HG03575 (cell line): ENCODE results near the gene PPP1R9A.

Source experiments
- ATAC-seq: cut with Tn5 transposase; IDR thresholded peaks from one replicate; pipeline ENCODE4 v1.9.1; 2021; ENCODE audit not compliant: unreplicated experiment, insufficient number of reproducible peaks, low FRiP score; ENCODE audit errors: extremely low read depth

Gene PPP1R9A

GRCh38 chr7:95062901-95063300 lies 155.5 kb downstream of the PPP1R9A start:
- ATAC-seq, result no peak

- ATAC-seq, result no peak
Measured at GRCh38 chr7:95066737-95067530, 159.5 kb downstream of the PPP1R9A start.

- ATAC-seq, result no peak
Measured at GRCh38 chr7:95088536-95089215, 181.3 kb downstream of the PPP1R9A start.

GRCh38 chr7:95089414-95090315 lies 182.3 kb downstream of the PPP1R9A start:
- ATAC-seq, result no peak

GRCh38 chr7:95092324-95092723 lies 184.9 kb downstream of the PPP1R9A start:
- no peak for ATAC-seq

GRCh38 chr7:95095259-95095965 lies 188.0 kb downstream of the PPP1R9A start:
- no peak for ATAC-seq

GRCh38 chr7:95095966-95096540 lies 188.7 kb downstream of the PPP1R9A start:
- ATAC-seq, result no peak

GRCh38 chr7:95097291-95097690 lies 189.9 kb downstream of the PPP1R9A start:
- ATAC-seq, result no peak

- no peak for ATAC-seq
Measured at GRCh38 chr7:95097851-95098250, 190.5 kb downstream of the PPP1R9A start.

GRCh38 chr7:95099106-95099505 lies 191.7 kb downstream of the PPP1R9A start:
- ATAC-seq, result no peak

GRCh38 chr7:95101422-95101821 lies 194.0 kb downstream of the PPP1R9A start:
- no peak for ATAC-seq

GRCh38 chr7:95102662-95103061 lies 195.3 kb downstream of the PPP1R9A start:
- no peak for ATAC-seq

GRCh38 chr7:95104739-95105138 lies 197.3 kb downstream of the PPP1R9A start:
- no peak for ATAC-seq

GRCh38 chr7:95105627-95106026 lies 198.2 kb downstream of the PPP1R9A start:
- no peak for ATAC-seq

GRCh38 chr7:95106401-95106800 lies 199.0 kb downstream of the PPP1R9A start:
- ATAC-seq, result no peak

GRCh38 chr7:95110707-95111106 lies 203.3 kb downstream of the PPP1R9A start:
- ATAC-seq, result no peak

GRCh38 chr7:95113590-95113989 lies 206.2 kb downstream of the PPP1R9A start:
- no peak for ATAC-seq

- ATAC-seq, result no peak
Measured at GRCh38 chr7:95126053-95126709, 218.8 kb downstream of the PPP1R9A start.
